Measurements from ENCODE around the gene SCRT2. TPM values are rescaled to one million over a fixed set of nuclear protein-coding genes. Genes with fewer than 3 reads are reported as not detected.
A peak's percentile ranks its signal among the peaks of the same experiment; 100 is the strongest.

The SCRT2 gene
- total and polyA plus RNA-seq, 2 of the 8 experiments (the other 6 are each of a cell fraction or from before 2014, with no cell fraction given), result 0.12 to 0.34 TPM

DNA sequence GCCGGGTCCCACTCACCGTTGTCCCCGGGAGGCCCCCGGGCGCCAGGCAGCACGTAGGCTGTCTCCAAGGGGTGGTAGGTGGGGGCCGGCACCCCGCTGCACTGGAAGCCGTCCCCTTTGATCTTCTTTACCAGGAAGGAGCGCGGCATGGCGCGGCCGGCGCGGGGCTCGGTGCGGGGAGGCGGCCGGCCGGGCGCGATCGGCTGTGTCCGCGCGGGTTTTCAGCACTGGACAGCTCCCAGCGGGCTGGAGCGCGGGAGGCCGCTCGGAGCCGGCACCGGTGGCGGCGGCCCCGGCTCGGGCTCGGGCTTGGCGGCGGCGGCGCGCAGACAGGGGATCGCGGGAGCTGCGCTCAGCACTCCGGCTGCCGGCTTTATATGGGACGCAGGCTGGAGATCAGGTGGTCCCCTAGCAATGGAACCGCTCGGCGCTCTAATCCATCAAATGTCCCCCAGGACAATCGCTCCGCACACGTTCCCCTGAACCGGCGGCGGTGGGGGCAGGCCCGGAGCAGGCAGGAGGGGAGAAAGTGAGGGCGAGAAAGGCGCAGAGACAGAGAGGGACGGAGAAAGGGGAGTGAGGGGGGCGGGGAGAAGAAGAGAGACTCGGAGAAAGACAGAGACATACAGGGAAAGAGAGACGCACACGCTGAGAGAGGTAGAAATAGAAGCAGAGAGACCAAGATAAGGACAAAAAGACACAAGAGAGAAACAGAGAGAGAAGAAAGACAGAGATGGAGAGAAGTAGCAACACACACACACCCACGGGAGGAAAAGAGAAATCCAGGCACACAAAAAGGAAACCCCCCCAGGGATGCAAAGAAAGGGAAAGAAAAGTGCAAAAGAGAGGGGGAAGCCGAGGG, at the start of gene SCRT2 (continued):
- TF ChIP-seq, protein P1, sequence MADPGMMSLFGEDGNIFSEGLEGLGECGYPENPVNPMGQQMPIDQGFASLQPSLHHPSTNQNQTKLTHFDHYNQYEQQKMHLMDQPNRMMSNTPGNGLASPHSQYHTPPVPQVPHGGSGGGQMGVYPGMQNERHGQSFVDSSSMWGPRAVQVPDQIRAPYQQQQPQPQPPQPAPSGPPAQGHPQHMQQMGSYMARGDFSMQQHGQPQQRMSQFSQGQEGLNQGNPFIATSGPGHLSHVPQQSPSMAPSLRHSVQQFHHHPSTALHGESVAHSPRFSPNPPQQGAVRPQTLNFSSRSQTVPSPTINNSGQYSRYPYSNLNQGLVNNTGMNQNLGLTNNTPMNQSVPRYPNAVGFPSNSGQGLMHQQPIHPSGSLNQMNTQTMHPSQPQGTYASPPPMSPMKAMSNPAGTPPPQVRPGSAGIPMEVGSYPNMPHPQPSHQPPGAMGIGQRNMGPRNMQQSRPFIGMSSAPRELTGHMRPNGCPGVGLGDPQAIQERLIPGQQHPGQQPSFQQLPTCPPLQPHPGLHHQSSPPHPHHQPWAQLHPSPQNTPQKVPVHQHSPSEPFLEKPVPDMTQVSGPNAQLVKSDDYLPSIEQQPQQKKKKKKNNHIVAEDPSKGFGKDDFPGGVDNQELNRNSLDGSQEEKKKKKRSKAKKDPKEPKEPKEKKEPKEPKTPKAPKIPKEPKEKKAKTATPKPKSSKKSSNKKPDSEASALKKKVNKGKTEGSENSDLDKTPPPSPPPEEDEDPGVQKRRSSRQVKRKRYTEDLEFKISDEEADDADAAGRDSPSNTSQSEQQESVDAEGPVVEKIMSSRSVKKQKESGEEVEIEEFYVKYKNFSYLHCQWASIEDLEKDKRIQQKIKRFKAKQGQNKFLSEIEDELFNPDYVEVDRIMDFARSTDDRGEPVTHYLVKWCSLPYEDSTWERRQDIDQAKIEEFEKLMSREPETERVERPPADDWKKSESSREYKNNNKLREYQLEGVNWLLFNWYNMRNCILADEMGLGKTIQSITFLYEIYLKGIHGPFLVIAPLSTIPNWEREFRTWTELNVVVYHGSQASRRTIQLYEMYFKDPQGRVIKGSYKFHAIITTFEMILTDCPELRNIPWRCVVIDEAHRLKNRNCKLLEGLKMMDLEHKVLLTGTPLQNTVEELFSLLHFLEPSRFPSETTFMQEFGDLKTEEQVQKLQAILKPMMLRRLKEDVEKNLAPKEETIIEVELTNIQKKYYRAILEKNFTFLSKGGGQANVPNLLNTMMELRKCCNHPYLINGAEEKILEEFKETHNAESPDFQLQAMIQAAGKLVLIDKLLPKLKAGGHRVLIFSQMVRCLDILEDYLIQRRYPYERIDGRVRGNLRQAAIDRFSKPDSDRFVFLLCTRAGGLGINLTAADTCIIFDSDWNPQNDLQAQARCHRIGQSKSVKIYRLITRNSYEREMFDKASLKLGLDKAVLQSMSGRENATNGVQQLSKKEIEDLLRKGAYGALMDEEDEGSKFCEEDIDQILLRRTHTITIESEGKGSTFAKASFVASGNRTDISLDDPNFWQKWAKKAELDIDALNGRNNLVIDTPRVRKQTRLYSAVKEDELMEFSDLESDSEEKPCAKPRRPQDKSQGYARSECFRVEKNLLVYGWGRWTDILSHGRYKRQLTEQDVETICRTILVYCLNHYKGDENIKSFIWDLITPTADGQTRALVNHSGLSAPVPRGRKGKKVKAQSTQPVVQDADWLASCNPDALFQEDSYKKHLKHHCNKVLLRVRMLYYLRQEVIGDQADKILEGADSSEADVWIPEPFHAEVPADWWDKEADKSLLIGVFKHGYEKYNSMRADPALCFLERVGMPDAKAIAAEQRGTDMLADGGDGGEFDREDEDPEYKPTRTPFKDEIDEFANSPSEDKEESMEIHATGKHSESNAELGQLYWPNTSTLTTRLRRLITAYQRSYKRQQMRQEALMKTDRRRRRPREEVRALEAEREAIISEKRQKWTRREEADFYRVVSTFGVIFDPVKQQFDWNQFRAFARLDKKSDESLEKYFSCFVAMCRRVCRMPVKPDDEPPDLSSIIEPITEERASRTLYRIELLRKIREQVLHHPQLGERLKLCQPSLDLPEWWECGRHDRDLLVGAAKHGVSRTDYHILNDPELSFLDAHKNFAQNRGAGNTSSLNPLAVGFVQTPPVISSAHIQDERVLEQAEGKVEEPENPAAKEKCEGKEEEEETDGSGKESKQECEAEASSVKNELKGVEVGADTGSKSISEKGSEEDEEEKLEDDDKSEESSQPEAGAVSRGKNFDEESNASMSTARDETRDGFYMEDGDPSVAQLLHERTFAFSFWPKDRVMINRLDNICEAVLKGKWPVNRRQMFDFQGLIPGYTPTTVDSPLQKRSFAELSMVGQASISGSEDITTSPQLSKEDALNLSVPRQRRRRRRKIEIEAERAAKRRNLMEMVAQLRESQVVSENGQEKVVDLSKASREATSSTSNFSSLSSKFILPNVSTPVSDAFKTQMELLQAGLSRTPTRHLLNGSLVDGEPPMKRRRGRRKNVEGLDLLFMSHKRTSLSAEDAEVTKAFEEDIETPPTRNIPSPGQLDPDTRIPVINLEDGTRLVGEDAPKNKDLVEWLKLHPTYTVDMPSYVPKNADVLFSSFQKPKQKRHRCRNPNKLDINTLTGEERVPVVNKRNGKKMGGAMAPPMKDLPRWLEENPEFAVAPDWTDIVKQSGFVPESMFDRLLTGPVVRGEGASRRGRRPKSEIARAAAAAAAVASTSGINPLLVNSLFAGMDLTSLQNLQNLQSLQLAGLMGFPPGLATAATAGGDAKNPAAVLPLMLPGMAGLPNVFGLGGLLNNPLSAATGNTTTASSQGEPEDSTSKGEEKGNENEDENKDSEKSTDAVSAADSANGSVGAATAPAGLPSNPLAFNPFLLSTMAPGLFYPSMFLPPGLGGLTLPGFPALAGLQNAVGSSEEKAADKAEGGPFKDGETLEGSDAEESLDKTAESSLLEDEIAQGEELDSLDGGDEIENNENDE (IDR thresholded peaks at IDR 0.05; ENCODE audit: insufficient replicate concordance, low read length), result no peak
- no peak for TF ChIP-seq NRF1 (IDR thresholded peaks at IDR 0.05; ENCODE audit: low read depth, low read length)
- TF ChIP-seq RNF2 (IDR thresholded peaks at IDR 0.05; ENCODE audit: borderline replicate concordance, low read depth, low read length, missing control alignments, poor library complexity, severe bottlenecking), result peak; percentile 51
- TF ChIP-seq, protein P2, sequence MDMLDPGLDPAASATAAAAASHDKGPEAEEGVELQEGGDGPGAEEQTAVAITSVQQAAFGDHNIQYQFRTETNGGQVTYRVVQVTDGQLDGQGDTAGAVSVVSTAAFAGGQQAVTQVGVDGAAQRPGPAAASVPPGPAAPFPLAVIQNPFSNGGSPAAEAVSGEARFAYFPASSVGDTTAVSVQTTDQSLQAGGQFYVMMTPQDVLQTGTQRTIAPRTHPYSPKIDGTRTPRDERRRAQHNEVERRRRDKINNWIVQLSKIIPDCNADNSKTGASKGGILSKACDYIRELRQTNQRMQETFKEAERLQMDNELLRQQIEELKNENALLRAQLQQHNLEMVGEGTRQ (IDR thresholded peaks at IDR 0.05; ENCODE audit: low read length), result no peak
- no peak for TF ChIP-seq JUN (IDR thresholded peaks at IDR 0.05; ENCODE audit: low read depth, low read length)
- TF ChIP-seq RBBP5 (IDR thresholded peaks at IDR 0.05; ENCODE audit: borderline replicate concordance, low read depth, low read length), result peak; percentile 44; the same call in 1 of the 2 replicates
- TF ChIP-seq, protein P3, sequence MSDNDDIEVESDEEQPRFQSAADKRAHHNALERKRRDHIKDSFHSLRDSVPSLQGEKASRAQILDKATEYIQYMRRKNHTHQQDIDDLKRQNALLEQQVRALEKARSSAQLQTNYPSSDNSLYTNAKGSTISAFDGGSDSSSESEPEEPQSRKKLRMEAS (IDR thresholded peaks at IDR 0.05), result 0 out of 2 replicates have a peak, but pooled peaks have one; percentile 12
